ENCODE measurements around the gene PCDHGA1. TPM values are rescaled to one million over a fixed set of nuclear protein-coding genes. Genes with fewer than 3 reads are reported as not detected.

PCDHGA1 gene
- total and polyA plus RNA-seq, 9 of the 15 experiments (the other 6 are each of a cell fraction or from before 2014, with no cell fraction given): 0.05 to 0.26 (median 0.18) TPM; not detected in 2

DNA sequence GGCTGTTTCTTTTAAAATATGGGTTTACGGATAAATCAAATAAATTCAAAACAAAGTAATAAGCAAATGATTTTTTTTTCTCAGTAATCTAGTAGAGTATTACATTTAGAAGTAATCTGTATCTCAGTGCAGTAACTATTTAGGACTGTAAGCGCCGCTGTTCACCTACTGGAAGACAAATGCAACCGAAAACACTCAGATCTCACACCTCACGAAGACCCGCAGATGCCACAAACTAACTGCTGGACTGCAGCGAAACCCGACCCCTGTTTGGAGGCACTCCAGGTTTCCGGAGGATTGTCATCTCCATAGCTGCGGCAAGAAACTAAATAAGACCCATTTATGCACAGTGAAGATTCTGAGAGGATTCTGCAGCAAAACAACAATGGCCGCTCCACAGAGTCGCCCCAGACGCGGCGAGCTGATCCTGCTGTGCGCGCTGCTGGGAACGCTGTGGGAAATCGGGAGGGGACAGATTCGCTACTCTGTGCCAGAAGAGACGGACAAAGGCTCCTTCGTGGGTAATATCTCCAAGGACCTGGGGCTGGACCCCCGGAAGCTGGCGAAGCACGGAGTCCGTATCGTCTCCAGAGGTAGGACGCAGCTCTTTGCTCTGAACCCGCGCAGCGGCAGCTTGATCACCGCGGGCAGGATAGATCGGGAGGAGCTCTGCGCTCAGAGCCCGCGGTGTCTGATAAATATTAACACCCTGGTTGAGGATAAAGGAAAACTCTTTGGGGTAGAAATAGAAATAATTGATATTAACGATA lies 62.3 kb downstream of the PCDHGA1 start, which contains the start of gene PCDHGA8 (continued):
- TF ChIP-seq, protein P1, sequence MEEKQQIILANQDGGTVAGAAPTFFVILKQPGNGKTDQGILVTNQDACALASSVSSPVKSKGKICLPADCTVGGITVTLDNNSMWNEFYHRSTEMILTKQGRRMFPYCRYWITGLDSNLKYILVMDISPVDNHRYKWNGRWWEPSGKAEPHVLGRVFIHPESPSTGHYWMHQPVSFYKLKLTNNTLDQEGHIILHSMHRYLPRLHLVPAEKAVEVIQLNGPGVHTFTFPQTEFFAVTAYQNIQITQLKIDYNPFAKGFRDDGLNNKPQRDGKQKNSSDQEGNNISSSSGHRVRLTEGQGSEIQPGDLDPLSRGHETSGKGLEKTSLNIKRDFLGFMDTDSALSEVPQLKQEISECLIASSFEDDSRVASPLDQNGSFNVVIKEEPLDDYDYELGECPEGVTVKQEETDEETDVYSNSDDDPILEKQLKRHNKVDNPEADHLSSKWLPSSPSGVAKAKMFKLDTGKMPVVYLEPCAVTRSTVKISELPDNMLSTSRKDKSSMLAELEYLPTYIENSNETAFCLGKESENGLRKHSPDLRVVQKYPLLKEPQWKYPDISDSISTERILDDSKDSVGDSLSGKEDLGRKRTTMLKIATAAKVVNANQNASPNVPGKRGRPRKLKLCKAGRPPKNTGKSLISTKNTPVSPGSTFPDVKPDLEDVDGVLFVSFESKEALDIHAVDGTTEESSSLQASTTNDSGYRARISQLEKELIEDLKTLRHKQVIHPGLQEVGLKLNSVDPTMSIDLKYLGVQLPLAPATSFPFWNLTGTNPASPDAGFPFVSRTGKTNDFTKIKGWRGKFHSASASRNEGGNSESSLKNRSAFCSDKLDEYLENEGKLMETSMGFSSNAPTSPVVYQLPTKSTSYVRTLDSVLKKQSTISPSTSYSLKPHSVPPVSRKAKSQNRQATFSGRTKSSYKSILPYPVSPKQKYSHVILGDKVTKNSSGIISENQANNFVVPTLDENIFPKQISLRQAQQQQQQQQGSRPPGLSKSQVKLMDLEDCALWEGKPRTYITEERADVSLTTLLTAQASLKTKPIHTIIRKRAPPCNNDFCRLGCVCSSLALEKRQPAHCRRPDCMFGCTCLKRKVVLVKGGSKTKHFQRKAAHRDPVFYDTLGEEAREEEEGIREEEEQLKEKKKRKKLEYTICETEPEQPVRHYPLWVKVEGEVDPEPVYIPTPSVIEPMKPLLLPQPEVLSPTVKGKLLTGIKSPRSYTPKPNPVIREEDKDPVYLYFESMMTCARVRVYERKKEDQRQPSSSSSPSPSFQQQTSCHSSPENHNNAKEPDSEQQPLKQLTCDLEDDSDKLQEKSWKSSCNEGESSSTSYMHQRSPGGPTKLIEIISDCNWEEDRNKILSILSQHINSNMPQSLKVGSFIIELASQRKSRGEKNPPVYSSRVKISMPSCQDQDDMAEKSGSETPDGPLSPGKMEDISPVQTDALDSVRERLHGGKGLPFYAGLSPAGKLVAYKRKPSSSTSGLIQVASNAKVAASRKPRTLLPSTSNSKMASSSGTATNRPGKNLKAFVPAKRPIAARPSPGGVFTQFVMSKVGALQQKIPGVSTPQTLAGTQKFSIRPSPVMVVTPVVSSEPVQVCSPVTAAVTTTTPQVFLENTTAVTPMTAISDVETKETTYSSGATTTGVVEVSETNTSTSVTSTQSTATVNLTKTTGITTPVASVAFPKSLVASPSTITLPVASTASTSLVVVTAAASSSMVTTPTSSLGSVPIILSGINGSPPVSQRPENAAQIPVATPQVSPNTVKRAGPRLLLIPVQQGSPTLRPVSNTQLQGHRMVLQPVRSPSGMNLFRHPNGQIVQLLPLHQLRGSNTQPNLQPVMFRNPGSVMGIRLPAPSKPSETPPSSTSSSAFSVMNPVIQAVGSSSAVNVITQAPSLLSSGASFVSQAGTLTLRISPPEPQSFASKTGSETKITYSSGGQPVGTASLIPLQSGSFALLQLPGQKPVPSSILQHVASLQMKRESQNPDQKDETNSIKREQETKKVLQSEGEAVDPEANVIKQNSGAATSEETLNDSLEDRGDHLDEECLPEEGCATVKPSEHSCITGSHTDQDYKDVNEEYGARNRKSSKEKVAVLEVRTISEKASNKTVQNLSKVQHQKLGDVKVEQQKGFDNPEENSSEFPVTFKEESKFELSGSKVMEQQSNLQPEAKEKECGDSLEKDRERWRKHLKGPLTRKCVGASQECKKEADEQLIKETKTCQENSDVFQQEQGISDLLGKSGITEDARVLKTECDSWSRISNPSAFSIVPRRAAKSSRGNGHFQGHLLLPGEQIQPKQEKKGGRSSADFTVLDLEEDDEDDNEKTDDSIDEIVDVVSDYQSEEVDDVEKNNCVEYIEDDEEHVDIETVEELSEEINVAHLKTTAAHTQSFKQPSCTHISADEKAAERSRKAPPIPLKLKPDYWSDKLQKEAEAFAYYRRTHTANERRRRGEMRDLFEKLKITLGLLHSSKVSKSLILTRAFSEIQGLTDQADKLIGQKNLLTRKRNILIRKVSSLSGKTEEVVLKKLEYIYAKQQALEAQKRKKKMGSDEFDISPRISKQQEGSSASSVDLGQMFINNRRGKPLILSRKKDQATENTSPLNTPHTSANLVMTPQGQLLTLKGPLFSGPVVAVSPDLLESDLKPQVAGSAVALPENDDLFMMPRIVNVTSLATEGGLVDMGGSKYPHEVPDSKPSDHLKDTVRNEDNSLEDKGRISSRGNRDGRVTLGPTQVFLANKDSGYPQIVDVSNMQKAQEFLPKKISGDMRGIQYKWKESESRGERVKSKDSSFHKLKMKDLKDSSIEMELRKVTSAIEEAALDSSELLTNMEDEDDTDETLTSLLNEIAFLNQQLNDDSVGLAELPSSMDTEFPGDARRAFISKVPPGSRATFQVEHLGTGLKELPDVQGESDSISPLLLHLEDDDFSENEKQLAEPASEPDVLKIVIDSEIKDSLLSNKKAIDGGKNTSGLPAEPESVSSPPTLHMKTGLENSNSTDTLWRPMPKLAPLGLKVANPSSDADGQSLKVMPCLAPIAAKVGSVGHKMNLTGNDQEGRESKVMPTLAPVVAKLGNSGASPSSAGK (IDR thresholded peaks at IDR 0.05): peak; percentile 63
- TF ChIP-seq NCOR1 (IDR thresholded peaks at IDR 0.05) (no peak), BACH1 (tag; IDR thresholded peaks at IDR 0.05) (no peak), NFXL1 (CRISPR knock-in tag; IDR thresholded peaks at IDR 0.05) (no peak), PRPF4 (IDR thresholded peaks at IDR 0.05; ENCODE audit: insufficient read depth, low read depth, low read length, poor library complexity, severe bottlenecking) (no peak), NRF1 (conservative IDR thresholded peaks at IDR 0.05 in 1 of 2, IDR thresholded peaks at IDR 0.05 in 1 of 2) (0 out of 4 replicates have a peak, but pooled peaks of 1 of the 2 experiments have one; percentile 17), MEF2A (IDR thresholded peaks at IDR 0.05; ENCODE audit: control insufficient read depth, low read depth, low read length) (no peak), ZNF431 (CRISPR knock-in tag; IDR thresholded peaks at IDR 0.05) (no peak), MAFG (tag; conservative IDR thresholded peaks at IDR 0.05) (no peak), ZNF766 (CRISPR knock-in tag; conservative IDR thresholded peaks at IDR 0.05) (no peak), ZNF212 (CRISPR knock-in tag; IDR thresholded peaks at IDR 0.05) (no peak), SP1 (CRISPR knock-in tag; IDR thresholded peaks at IDR 0.05) (no peak), CBFA2T2 (conservative IDR thresholded peaks at IDR 0.05) (no peak), GABPB2 (CRISPR knock-in tag; conservative IDR thresholded peaks at IDR 0.05) (no peak)
- TF ChIP-seq, protein P2, sequence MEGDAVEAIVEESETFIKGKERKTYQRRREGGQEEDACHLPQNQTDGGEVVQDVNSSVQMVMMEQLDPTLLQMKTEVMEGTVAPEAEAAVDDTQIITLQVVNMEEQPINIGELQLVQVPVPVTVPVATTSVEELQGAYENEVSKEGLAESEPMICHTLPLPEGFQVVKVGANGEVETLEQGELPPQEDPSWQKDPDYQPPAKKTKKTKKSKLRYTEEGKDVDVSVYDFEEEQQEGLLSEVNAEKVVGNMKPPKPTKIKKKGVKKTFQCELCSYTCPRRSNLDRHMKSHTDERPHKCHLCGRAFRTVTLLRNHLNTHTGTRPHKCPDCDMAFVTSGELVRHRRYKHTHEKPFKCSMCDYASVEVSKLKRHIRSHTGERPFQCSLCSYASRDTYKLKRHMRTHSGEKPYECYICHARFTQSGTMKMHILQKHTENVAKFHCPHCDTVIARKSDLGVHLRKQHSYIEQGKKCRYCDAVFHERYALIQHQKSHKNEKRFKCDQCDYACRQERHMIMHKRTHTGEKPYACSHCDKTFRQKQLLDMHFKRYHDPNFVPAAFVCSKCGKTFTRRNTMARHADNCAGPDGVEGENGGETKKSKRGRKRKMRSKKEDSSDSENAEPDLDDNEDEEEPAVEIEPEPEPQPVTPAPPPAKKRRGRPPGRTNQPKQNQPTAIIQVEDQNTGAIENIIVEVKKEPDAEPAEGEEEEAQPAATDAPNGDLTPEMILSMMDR (IDR thresholded peaks at IDR 0.05 in 2 of 3, conservative IDR thresholded peaks at IDR 0.05 in 1 of 3; ENCODE audit: insufficient read depth in 2 of 3, low read depth in 1 of 3, low read length in 3 of 3): peak; percentile 43 to 51 (median 50); a peak in 5 of 6 replicates

Data from K562 (cell line).